K562 (cell line): ENCODE data around the gene INCA1.

Experiments used
- ATF1 ChIP-seq, 2 experiments: fragments of 450-650 bp in 1 of 2; IDR thresholded peaks; 2 replicates each; pipeline ENCODE4 v1.6.1; 2016; ENCODE audit warnings: missing compliant biosample characterization in 1 of 2, missing genetic modification characterization in 1 of 2
- ATF7 ChIP-seq: fragments of 450-650 bp; IDR thresholded peaks from 2 replicates; pipeline ENCODE4 v1.7.1; 2014; ENCODE audit warnings: mild to moderate bottlenecking, moderate library complexity
- CTCF ChIP-seq, 3 experiments: IDR thresholded peaks in 2 of 3; conservative IDR thresholded peaks in 1 of 3; 2 replicates each; pipeline ENCODE4 v1.5.1; 2011 to 2012; ENCODE audit warnings: low read length in 3 of 3, mild to moderate bottlenecking in 3 of 3, control low read depth in 2 of 3, improper control_type of control experiment in 1 of 3, inconsistent platforms in 1 of 3, low read depth in 1 of 3, mixed read lengths in 1 of 3, moderate library complexity in 1 of 3; ENCODE audit not compliant: insufficient read depth in 2 of 3
- PCBP1 ChIP-seq: fragments of 200-400 bp; formaldehyde crosslinking; IDR thresholded peaks from 2 replicates; pipeline ENCODE4 v1.6.1; 2018; ENCODE audit warnings: mild to moderate bottlenecking, low read depth, low read length; ENCODE audit not compliant: poor library complexity, severe bottlenecking
- TCF7L2 ChIP-seq: fragments of 150-350 bp; IDR thresholded peaks from 2 replicates; pipeline ENCODE4 v1.6.1; 2016; ENCODE audit warnings: low read depth, mild to moderate bottlenecking, low read length, moderate library complexity
- ZEB2 ChIP-seq: fragments of 450-650 bp; IDR thresholded peaks from 2 replicates; pipeline ENCODE4 v1.6.1; 2016
- ZFPM2 ChIP-seq: fragments of 250-450 bp; sonication (Bioruptor Pico); IDR thresholded peaks from 2 replicates; pipeline ENCODE4 v1.5.1; 2022; ENCODE audit warnings: mild to moderate bottlenecking

GRCh38 chr17:4950746-4951204 is 46.5 kb downstream of the INCA1 start, which contains the start of gene ENO3:
- TF ChIP-seq TCF7L2 = no peak
- TF ChIP-seq ATF7 = no peak
- no peak for TF ChIP-seq PCBP1
- no peak for TF ChIP-seq ZFPM2
- no peak for TF ChIP-seq ZEB2
- no peak for TF ChIP-seq CTCF (IDR thresholded peaks at IDR 0.05 in 2 of 3, conservative IDR thresholded peaks at IDR 0.05 in 1 of 3; ENCODE audit: insufficient read depth in 2 of 3, low read depth in 1 of 3, low read length in 3 of 3)
- TF ChIP-seq ATF1 (CRISPR knock-in tag; IDR thresholded peaks at IDR 0.05) = no peak
- no peak for TF ChIP-seq ATF1 (tag; IDR thresholded peaks at IDR 0.05)
